ENCODE measurements around the gene GZMB.

DNA sequence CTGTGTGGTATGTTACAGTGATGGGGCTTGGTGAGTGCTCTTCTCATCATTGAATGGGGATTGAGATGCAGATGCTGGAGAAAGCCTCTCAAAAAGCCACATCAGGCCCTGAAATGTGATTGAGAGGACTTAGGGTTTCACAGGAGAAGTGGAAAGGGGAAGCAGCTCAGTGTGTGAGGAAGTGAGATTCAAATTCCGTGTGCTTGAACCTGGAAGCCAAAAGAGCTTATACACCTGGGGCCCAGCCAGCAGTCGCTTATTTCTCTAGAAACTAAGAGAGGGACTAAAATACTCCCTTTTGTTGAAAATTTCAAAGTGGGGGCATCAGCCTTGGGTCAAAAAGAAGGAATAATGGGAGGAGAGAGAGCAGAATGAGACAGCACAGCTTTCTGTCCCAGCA is 39.1 kb upstream of the GZMB start:
- TF ChIP-seq POLR2A (IDR thresholded peaks at IDR 0.05; ENCODE audit: low read length) = no peak
- no peak for TF ChIP-seq GATA1 (IDR thresholded peaks at IDR 0.05; ENCODE audit: low read depth, low read length)
